CD4-positive, alpha-beta T cell treated with Interleukin-6 at 100 ng/mL for 8 hours (primary cell): ENCODE results near the gene CFAP221.

Source experiments
- DNase-seq: peaks from one replicate; pipeline ENCODE4 v3.0.0-alpha.2; 2020; ENCODE audit warnings: mixed read lengths, low spot score

CFAP221 gene

DNA sequence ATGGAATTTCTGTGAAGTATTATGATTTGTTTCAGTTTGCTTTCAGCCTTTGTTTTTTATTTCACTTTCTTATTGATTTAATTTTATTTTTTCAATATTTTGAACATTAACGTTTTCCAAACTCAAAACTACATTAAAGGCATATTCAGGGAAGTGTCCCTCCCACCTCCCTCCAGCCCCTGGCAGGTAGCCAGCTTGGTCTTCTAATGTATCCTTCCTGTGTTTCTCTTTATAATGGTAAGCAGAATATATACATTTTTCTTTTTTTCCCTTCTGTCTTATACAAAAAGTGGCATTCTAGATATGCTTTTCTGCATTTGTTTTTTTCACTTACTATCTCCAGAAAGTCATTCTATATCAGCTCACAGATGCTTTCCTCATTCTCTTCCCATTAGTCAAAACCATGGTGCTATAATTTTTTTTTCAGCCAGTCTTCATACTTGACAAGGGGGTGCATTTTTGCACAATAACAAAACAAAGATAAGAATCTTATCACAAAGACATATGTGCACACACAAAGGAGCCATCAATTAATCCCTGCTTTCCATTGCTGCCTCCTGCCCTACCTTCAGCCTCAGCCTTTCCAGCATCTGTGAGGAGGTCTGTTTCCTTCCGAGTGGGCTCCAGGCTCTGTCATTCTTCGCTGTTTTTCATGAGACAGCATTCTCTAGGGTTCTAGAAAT lies 101.1 kb downstream of the CFAP221 start:
- no peak for DNase-seq

DNA sequence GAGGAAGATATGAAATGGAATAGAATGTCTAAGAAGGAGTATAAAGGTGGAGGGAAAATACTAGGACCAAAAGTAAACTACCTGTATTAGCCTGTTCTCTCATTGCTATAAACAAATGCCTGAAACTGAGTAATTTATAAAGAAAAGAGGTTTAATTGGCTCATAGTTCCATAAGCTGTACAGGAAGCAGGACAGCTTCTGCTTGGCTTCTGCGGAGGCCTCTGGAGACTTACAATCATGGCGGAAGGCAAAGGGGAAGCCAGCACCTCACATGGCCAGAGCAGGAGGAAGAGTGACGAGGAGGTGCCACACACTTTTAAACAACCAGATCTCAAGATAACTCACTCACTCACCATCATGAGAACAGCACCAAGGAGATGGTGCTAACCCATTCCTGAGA lies 101.9 kb downstream of the CFAP221 start:
- DNase-seq = no peak

DNA sequence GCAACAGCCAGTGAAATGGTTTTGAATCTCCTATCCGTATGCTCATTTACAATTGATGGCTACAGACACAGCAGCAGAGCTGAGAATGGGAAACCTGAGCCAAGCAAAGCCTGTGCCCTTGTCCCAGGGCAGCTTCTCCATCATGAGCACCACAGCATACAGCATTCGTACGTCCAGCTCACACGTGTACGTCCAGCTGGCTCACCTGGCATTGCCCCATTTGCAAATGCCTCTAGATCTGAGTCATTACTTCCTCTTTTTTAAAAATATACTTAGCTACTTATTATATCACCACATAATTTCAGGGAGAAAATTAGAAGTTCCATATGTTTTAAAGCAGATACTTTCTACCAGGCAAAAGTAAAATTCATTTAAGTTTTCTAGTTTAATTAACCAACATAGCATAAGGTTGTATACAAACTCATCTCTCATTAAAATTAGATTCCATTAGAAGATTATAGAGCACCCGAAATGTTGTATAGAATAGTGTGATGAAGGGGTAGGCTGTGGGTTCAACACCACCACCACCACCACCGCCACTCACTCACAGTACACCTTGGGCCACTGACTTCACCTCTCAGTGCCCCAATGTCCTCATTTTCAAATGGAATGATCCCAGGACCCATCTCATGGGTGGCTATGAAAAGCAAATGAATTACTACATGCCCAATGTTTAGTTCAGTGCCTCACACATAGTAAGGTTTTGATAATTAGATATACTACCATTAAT lies 103.4 kb downstream of the CFAP221 start:
- no peak for DNase-seq

DNA sequence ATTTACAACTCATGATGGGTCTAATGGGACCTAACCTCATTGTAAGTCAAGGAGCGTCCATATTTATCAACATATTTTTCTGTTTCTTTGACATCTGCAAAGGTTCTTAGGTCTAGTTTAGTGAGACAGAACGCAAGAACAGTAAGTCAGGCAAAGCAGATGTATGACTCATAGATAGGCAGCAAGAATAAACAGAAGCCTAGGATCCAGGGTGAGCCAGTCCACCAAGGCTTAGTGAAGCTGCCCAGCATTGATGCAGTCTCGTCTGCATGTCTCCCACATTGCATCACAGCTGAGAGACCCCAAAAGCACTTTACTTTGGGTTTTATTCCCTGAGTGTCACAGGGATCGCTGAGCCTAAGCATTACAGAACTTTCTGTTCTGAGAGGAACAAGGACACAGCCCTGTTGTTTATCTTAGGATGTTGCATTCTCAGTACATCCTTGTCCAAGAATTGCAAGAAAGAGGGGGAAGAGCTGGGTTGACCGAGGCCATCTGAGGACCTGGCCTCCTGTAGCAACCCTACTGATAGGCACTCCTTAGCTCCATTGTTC lies 105.2 kb downstream of the CFAP221 start:
- DNase-seq = no peak

DNA sequence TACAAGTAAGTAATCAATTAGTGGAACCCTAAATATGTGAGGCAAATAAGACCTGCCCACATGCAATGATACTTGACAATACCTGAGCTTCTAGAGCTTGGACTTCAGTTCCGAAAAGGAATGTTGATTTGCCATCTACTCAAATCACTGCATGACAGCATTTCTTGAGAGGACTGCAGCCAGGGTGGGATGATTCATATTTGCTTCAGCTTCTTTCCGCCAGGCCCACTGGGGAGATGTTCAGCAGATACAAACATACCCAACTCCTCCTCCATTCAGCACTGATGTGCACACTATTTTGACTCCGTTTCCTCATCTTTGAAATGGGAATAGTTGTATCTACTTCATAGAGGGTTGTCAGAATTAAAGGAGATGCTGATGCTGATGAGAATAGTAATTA lies 106.0 kb downstream of the CFAP221 start:
- DNase-seq = no peak

DNA sequence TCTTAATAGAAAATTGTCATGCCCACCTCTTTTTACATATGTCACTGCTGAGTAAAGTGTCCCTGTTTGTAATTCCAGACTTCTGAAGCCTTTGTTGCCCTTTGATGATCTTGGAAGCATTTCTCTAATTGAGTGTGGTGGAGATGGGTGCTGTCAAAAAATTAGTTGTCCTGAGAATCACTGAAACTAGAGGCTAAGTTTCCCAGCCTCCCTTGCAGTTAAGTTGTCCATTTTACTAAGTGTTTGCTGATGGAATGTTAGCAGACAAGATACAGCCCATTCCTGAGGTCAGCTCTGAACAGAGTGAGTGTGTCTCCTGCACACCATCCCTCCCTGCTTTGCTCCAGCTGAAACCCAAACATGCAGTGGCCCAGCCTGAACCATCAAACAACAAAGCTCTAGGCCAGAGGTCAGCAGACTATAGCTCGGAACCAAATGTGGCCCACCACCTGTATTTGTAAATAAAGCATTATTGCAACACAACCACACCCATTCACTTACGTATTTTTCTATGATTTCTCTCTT lies 106.7 kb downstream of the CFAP221 start:
- no peak for DNase-seq

DNA sequence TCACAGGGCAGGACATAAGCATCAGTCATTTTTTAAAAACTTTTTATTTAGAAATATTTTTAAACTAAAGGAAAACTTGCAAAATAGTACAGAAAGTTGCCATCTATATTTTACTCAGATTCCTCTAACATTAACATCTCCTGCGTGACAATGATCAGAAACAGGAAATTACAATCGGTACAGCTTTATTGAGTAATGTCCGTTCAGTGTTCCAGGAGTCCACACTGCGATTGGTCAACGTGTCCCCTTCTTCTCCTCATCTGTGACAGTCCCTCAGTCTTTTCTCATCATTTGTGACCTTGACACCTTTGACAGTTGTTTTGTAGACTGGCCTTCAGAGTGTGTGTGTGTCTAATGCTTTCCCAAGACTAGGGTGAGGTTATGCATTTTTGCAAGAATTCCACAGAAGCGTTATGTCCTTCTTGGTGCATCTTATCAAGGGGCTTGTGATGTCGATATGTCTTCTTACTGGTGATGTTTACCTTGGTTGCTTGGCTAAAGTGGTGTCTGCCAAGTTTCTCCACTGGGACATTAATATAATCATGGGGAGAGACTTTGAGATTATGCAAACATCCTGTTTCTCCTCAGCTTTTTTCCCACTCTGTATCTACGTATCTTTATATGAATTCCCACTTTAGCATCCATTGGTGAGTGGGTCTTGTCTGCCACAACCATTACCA lies 113.4 kb downstream of the CFAP221 start:
- no peak for DNase-seq

DNA sequence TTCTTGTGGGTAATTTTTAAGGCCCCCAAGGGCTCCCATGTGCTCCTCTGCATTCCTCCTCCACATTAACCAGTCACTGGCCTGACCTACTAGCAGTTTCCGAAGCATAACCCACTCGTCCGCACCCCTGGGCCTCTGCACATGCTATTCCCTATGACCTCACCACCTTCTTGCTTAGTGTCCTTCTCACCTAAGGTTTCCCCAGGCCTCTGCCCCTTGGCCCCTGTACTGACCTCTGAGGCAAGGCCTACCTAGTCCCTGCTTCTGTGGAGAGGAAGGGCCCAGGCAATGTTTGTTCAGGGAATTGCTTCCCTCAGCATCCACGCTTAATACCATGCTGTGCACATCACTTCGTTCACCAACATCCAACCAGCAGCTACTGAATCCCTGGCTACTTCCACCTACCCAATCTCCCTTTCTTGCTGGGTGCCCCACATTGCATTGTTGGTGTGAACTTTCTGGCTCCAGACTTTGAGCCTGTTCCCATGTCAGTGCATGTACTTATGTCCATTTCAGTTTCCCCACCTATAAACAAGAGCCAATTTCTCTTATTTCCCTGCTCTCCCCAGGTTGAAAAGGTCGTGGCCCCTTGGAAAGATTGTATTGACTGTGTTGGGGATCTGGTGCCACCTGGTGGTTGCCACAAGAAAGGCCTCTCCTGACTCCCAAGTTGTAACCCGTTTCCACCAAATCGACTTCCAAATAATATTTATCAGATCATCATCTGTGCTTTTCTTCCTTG lies 115.5 kb downstream of the CFAP221 start:
- DNase-seq = peak; percentile 33

DNA sequence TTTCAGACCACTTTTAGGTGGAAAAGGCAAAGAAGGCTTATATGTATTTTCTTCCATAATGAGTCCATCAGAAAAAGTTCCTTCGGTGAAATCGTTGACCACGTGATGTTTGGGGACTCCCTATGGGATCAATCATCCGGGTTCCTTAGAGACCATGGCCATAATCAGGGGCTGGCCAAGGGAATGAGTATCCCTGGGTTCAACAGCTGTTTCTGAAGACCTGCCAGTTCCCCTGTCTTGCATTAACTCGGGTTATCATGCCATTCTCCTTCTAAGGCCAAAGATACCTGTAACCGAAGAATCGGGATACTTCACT lies 116.1 kb downstream of the CFAP221 start:
- no peak for DNase-seq

DNA sequence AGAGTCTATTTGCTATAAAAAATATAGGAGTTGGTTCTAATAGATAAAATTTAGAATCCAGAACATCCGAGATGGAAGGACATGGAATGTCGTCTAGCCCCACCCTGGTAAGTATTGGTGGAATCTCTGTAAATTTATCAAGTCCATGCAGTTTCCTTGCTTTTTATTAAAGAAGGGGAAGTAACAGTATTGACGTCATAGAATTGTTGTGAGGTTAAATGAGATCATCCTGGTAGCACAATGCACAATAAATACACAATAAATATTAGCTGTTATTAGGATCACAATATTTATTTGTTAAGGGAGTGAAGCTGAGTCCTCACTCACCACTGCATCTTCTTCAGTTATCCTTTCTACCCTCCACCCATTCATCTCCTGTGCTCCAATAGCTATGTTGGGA lies 118.0 kb downstream of the CFAP221 start:
- DNase-seq = no peak

DNA sequence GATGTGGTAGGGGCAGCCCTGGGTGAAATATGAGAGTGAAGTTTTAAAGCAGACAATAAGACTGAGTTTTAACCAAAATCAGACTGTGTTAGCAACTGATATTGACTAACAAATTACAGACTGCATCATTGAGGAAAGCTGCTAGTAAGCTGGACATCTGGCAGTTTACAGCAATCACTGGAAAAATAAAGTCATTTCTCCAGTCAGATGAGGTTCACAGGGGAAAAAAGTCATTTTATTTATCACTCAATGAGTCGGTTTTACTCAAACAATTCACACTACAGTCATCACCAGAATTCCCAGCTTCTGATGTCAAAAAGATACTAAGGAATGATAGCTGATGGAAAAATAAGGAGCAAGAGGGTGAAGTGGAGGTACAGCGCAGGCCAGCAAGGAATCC lies 124.3 kb downstream of the CFAP221 start:
- no peak for DNase-seq

DNA sequence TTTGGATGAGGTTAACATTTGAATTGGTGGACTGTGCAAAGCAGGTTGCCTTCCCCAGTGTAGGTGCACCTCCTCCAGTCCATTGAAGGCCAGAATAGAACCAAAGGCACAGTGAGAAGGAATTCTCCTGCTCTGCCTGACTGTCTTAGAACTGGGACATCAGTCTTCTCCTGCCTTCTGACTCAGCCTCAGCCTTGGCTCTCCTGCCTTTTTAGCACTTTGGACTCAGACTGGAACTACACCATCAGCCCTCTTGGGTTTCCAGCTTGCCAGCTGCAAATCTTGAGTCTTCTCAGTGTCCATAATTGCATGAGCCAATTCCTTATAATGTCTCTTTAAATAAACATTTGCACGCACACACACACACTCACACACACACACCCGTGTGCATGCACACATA lies 126.8 kb downstream of the CFAP221 start:
- DNase-seq = no peak

DNA sequence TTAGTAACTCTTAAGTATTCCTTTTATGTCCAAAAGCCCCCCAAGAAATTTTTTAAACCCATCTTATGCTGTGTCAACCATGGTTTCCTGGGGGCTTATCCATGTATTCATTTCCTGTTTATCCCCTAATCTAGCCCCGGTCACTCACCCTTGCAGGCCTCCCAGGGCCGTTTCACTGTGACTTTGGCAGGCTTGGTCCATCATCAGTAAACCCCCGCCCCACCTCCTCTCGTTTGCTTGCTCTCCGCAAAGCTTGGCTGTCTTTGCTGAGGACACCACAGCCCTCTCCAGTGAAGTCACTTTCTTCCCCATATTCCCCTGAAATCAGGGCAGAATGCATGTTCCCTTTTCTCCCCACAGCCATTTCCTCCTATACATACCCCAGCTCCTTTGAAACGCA lies 127.5 kb downstream of the CFAP221 start:
- DNase-seq = no peak

DNA sequence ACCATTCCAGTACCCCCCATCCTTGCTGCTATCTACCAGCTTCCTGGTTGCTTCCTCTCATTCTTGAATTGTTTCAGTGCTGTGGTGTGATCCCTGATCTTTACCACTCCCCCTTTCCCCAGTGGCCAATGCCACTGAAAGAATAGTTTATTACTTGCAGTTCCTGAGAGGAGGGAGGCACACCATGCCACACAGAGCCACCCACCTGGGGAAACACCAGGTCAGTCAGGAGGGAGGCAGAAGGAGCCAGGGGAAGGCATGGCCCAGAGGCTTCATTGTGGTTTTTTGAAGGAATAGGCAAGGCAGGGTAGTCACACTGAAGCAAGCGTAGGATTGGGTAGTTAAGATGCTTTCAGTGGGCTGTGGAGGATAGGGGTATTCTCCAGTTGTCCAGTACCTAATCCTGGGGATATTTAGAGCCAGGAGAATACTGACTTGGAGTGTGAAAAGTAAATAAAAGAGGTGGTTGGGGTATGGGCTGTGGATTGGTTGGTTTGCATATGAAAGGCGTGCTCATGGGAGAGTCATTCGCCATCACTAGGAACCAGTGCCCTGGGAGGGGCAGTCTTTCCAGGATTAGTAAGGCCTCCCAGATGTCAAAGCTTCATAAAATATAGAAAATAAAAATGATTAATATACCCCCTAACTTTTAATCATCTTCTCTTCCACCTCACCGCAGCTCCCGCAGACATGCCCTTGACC lies 128.1 kb downstream of the CFAP221 start:
- DNase-seq = no peak

DNA sequence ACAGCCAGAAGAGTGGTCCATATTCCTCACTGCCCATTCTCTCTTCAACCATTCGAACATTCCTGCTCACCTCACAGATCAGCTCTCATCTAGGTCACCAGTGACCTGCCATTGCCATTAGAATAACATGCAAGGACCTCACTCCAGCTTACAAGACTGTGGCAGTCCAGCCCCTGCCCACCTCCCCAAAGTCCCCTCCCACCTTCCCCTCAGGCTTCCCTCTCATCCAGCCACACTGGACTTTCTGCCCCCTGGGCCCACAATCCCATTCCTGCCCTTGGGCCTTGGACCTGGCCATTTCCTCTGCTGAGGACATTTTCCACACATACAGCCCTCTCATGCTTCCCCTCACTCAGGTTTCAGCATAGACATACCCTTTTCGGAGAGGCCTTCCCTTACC lies 129.5 kb downstream of the CFAP221 start:
- no peak for DNase-seq

DNA sequence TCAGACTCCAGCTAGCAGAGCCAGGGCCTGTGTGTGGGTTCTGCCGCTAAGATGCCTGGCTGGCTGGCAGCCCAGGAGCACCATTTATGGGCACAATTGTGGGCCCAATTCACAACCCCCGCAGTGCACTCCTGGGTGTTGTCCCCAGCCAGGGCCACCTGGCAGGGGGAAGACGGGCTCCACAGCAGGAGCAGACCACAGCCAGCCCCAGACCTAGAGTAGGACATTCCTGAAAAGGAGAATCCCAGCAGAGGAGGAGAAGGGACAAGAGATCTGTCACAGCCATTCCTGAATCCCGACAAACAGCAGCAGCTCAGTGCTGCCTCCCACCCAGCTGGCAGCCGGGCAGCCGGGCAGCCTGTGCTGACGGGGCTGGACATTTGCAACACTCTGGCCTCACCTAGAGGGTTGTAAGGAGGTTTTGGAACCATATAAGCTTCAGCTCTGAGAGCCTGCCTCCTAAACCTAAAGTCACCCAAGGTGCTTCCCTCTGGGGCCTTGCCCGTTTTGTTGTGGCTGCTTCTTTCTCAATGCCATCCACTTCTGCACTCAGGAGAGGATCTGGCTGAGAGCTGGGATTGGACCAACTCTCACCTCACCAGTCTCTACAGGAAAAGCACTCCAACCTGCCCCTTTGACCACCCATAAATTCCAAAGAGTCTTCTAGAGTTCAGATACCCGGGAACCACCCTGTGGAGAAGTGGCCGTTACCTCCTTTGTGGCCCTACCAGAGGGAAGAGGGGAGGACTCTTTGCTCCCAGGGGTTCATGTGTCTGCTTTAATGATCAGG lies 130.7 kb downstream of the CFAP221 start:
- DNase-seq = no peak

DNA sequence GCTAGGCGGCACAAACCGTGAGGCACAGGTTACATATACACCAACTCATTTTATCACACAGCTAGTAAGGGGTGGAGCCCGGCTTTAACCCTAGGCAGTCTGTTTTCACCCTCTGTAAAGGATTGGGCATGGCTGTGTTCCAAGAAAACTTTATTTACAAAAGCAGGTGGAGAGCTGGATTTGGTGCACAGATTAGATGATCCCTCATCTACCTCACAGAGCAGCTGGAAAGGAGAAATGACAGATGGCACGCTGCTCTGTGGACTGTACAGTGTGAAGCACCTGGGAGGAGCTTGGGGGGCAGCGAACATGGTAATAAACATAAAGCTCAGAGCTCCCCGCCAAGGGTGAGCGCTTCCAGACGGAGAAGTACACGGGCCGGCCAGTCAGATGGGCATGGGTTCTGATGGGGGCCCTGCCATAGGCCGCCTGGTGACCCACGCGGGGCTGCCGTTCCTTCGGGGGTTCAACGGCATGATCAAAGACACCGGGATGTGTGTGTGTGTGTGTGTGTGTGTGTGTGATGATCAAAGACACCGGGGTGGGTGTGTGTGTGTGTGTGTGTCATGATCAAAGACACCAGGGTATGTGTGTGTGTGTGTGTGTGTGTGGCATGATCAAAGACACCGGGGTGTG lies 133.9 kb downstream of the CFAP221 start:
- peak; percentile 37 for DNase-seq

DNA sequence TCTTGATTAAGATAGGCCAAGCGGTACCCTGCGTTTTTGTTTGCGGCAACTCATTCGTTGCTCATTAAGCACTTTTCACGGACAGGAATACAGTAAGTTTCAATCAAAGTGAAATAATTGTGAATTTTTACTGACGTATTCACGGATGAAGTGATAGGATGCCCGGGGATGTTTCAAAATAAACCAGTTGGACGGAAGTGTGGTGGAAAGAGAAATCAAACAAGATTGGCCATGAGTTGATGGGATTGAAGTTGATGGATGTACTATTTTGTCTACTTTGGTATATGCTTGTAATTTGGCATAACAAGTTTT lies 135.2 kb downstream of the CFAP221 start:
- no peak for DNase-seq

DNA sequence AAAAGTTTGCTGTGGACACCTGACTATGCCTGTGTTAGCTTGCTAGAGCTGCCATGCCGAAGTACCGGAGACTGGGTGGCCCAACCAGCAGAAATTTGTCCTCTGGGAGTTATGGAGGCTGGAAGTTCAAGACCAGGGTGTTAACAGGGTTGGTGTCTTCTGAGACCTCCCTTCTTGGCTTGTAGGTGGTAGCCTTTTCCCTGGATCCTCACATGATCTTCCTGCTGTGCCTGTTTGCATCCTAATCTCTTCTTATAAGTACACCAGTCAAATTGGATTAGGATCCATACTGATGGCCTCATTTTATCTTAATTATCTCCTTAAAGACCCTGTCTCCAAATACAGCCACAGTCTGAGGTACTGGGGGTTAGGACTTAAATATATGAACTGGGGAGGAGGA lies 135.6 kb downstream of the CFAP221 start:
- no peak for DNase-seq

DNA sequence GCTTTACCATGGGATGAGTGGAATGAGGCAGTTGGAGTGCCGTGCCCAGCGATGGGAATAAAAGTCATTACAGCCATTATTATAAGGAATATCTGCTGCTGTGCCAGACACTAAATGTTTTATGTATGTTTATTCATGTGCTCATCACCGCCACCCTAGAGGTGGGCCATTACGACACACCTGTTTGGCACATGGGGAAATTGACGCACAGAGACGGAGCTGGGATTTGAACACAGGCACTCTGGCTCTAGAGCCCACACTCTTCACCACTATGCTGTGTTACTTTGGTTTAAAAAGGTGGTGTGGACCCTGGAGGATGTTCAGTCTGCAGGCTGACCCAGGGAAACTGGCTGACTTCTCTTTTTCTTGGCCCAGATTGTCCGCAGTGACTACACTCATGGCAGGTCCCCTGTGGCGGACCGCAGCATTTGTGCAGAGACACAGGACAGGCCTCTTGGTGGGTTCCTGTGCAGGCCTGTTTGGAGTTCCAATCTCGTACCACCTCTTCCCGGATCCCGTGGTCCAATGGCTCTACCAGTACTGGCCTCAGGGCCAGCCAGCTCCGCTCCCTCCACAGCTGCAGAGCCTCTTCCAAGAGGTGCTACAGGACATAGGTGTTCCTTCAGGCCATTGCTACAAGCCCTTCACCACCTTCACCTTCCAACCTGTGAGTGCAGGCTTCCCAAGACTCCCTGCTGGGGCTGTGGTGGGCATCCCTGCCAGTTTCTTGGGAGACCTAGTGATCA lies 136.4 kb downstream of the CFAP221 start:
- DNase-seq = no peak
